Right lobe of liver (tissue), 6 donors: ENCODE measurements around the gene PCED1A. TPM values are rescaled to one million over a fixed set of nuclear protein-coding genes. Genes with fewer than 3 reads are reported as not detected.

ENCODE experiments used
- ATAC-seq, 4 donors: fragments of 200-7000 bp; cut with Tn5 transposase; one replicate each; pipeline ENCODE4 v1.9.1; 2020; ENCODE audit warnings: mild to moderate bottlenecking in 4 of 4, moderate library complexity in 4 of 4
- DNase-seq, 3 donors: peaks; one replicate each; pipeline ENCODE4 v3.0.0-alpha.2; 2020
- H3K27ac ChIP-seq, 3 donors: fragments of 200-600 bp; one replicate each; pipeline ENCODE4 v1.8.0; 2022
- H3K27me3 ChIP-seq, 2 donors: fragments of 200-600 bp; one replicate each; pipeline ENCODE4 v1.8.0; 2022
- H3K36me3 ChIP-seq, 4 donors: fragments of 200-600 bp; sonication (generic) in 1 of 4; one replicate each; pipeline versions ENCODE4 v1.5.1 to v1.8.0; 2017 to 2022; ENCODE audit warnings: control low read depth in 1 of 4
- H3K4me1 ChIP-seq, 4 donors: fragments of 200-600 bp; sonication (generic) in 1 of 4; one replicate each; pipeline versions ENCODE4 v1.5.1 to v1.8.0; 2017 to 2022; ENCODE audit warnings: control low read depth in 1 of 4
- H3K4me3 ChIP-seq, 3 donors: fragments of 200-600 bp; one replicate each; pipeline ENCODE4 v1.8.0; 2022
- H3K9me3 ChIP-seq, 4 donors: fragments of 200-600 bp; sonication (generic) in 1 of 4; one replicate each; pipeline versions ENCODE4 v1.5.1 to v1.8.0; 2017 to 2022; ENCODE audit warnings: control low read depth in 1 of 4
- POLR2A ChIP-seq: fragments of 450-650 bp; IDR thresholded peaks from one replicate; pipeline ENCODE4 v1.6.1; 2017; ENCODE audit warnings: antibody characterized with exemption, mild to moderate bottlenecking
- WGBS: methylation state at CpG from one replicate; pipeline ENCODE4 v1.1.6; 2018; ENCODE audit warnings: low coverage, low lambda C conversion rate; ENCODE audit not compliant: insufficient coverage; ENCODE audit errors: missing lambda C conversion rate; 5-methylcytosine and 5-hydroxymethylcytosine counted together
- intact Hi-C, 2 donors: fragments of 100-400 bp; cut with DNase I; formaldehyde crosslinking; loops; one replicate each; pipeline versions ENCODE4 v1.11.2 to v1.14.1; 2022
- total RNA-seq, 6 experiments: library from RNA; depleted of rRNA in 2 of 6; stranded (reverse); fragments of >200 nt in 2 of 6; fragmentation: NEBNext Ultra II Directional in 3 of 6; extraction: Animal tissue kit (Norgen Biotek cat#: 25700) in 3 of 6; gene quantifications; one replicate each; pipeline versions ENCODE4 v1.1.0 to v1.2.4, GENCODE V29; 2016 to 2023
- TF ChIP-seq, protein P1 (sequence below), 4 donors: fragments of 200-600 bp in 3 of 4; fragments of 450-650 bp in 1 of 4; IDR thresholded peaks; one replicate each; pipeline versions ENCODE4 v1.5.1 to v1.8.0; 2016 to 2022; ENCODE audit warnings: antibody characterized with exemption in 4 of 4, mild to moderate bottlenecking in 2 of 4
- donor health status: DM: no; HTN: yes; CAD: no.
- donor health status: DM: no; HTN: no; CAD: no.
- donor health status: DM: no; HTN: no; CAD: no.
- donor health status: DM: no; HTN: yes; CAD: no.
- donor health status: DM: no; HTN: yes; CAD: no.

The PCED1A gene
- total RNA-seq, 6 experiments from 2014 or later: 9.6 to 22.2 (median 18.6) TPM

DNA sequence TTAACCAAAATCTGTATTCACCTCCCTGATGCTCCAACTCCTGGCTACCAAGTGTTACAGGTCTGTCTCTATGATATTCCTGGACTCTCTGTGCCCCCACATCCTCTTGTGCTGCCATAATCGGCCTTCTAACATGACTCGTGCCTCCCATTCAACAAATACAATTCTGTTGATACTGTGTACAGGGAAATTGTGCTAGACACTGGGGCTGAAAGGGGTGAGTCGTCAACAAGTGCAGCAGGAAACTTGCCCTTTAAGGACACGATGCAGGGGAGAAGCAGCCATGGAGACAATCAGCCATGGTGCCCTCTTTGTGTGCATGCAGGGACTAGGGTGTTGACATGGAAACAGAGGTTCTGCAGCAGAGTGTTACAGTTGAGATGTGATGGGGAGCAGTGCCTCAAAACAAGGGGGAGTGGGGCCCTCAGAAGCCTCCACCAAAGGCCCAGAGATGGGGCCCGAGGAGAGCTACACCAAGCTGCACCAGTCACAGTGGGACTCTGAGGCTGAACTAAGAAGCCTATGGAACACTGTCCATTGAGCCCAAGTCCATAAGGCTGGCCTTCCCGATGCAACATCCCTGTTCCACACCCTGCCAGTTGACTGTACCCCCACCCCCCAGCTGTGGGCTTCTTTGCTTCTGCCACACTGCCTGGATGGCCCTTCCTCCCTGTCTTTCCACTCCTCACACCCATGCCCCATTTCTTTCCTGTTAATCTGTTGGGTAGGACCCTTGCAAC lies 3.1 kb downstream of the PCED1A start:
- Histone ChIP-seq H3K9me3 (no peaks in the 10 kb centered on the region), H3K4me1 (peaks cover 0 to 17% (median 2%) of the 10 kb centered on the region in 4 donors), H3K27ac (no peak overlapping the region), H3K36me3 (no peaks in the 10 kb centered on the region), H3K4me3 (no peak overlapping the region), H3K27me3 (no peaks in the 10 kb centered on the region)
- TF ChIP-seq, protein P1, sequence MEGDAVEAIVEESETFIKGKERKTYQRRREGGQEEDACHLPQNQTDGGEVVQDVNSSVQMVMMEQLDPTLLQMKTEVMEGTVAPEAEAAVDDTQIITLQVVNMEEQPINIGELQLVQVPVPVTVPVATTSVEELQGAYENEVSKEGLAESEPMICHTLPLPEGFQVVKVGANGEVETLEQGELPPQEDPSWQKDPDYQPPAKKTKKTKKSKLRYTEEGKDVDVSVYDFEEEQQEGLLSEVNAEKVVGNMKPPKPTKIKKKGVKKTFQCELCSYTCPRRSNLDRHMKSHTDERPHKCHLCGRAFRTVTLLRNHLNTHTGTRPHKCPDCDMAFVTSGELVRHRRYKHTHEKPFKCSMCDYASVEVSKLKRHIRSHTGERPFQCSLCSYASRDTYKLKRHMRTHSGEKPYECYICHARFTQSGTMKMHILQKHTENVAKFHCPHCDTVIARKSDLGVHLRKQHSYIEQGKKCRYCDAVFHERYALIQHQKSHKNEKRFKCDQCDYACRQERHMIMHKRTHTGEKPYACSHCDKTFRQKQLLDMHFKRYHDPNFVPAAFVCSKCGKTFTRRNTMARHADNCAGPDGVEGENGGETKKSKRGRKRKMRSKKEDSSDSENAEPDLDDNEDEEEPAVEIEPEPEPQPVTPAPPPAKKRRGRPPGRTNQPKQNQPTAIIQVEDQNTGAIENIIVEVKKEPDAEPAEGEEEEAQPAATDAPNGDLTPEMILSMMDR (IDR thresholded peaks at IDR 0.05): no peak
- no peak for TF ChIP-seq POLR2A
- no peak for DNase-seq
- no peak for ATAC-seq
- intact Hi-C loops: no loop called here
- 90% methylated on average over 4 of the region's 6 CpGs for WGBS

DNA sequence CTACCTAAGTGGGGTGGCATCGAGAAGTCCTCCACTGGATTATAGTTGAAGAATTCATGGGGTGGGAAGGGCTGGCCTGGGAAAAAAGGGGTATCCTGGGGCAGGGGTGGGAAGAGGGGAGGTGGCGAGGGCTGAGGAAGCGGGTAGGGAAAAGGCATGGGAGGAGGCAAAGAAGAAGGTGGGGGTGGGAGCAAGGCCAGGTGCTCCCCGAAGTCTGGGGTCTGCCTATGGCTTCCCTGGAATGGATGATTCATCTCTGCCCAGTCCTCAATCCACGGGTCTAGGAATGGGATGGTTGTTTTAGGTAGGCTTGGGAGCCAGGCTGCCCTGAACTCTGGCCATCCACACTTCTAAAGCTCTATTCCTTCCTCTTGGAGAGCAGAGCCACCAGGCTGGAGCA lies 4.4 kb downstream of the PCED1A start:
- Histone ChIP-seq H3K27ac (no peak overlapping the region), H3K36me3 (no peaks in the 10 kb centered on the region), H3K27me3 (no peaks in the 10 kb centered on the region), H3K4me1 (peaks cover 0 to 8% (median 2%) of the 10 kb centered on the region in 4 donors), H3K9me3 (no peaks in the 10 kb centered on the region), H3K4me3 (no peak overlapping the region)
- TF ChIP-seq POLR2A: no peak
- TF ChIP-seq, protein P1 (IDR thresholded peaks at IDR 0.05): no peak
- intact Hi-C loops: no loop called here
- ATAC-seq (no peak), DNase-seq (no peak)
- WGBS: 93% methylated on average over 4 of the region's 5 CpGs

DNA sequence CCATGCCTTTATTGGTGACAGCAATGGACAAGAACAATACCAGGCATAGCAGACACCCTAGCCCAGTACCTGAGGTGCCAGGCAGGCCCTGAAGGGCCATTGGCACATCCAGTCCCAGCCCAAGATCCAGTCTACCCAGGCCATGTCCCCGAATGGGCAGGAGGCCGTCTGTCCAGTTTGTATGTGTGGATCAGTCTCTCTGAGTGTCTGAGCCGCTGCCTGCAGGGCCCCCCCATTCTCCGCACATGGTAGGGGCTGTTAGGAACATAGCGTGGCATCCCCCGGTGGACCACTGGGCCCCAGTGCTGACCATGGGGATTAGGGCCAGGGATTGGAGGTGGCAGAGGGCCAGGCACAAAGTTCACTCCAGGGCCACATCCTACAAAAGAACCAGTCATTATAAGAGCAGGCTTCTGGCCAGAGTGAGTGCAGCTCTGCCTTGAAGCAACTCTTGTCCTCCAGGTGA lies 5.1 kb downstream of the PCED1A start:
- DNase-seq (no peak), ATAC-seq (no peak)
- intact Hi-C loops: no loop called here
- Histone ChIP-seq H3K9me3 (no peaks in the 10 kb centered on the region), H3K27me3 (no peaks in the 10 kb centered on the region), H3K4me3 (no peak overlapping the region), H3K36me3 (no peaks in the 10 kb centered on the region), H3K4me1 (peaks cover 0 to 8% (median 2%) of the 10 kb centered on the region in 4 donors), H3K27ac (no peak overlapping the region)
- no CpG with 5 or more reads among the region's 6 CpGs for WGBS
- TF ChIP-seq POLR2A: no peak
- TF ChIP-seq, protein P1 (IDR thresholded peaks at IDR 0.05): no peak

- 87% methylated on average over 13 of the region's 14 CpGs for WGBS
- TF ChIP-seq, protein P1 (IDR thresholded peaks at IDR 0.05): no peak
- TF ChIP-seq POLR2A: no peak
- intact Hi-C loops: no loop called here
- no peaks in the 10 kb centered on the region for H3K9me3 ChIP-seq
- H3K36me3 ChIP-seq: no peaks in the 10 kb centered on the region
- H3K27me3 ChIP-seq: no peaks in the 10 kb centered on the region
- ATAC-seq (no peak), DNase-seq (no peak)
- H3K4me1 ChIP-seq: peaks cover 0 to 2% (median under 1%) of the 10 kb centered on the region in 4 donors
- no peak overlapping the region for H3K27ac ChIP-seq
- no peak overlapping the region for H3K4me3 ChIP-seq
Observed at GRCh38 chr20:2834401-2835110, 5.9 kb downstream of the PCED1A start.
